Fibroblast of upper back skin (primary cell): Measurements from ENCODE around the gene TRIM10.
"Not testable (repeated sequence)": the region's sequence is repeated elsewhere in the genome, so short reads cannot be mapped to it uniquely, and the experiment has no call there.

ENCODE experiments used
- DNase-seq: peaks from one replicate; pipeline ENCODE4 v3.0.0-alpha.2; 2013

The TRIM10 gene

GRCh38 chr6:30127238-30128093 lies 33.5 kb downstream of the TRIM10 start:
- no peak for DNase-seq

DNA sequence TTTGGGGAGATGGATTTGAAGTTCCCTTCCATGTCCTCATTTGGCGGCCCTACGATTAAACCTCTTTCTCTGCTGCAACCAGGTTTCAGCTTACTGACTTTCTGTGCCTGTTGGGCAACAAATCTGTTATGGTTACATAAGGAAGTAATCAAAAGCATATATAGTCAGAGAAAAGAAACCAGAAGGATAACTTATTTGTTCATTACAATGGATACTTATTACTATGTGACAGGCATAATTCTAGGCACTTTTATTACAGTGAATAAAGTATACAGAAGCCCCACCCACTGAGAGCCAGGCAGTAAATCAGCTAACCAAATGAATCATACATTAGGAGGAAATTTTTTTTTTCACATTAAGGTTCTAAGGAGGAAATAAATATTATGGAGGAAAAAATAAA lies 38.5 kb downstream of the TRIM10 start:
- no peak for DNase-seq

GRCh38 chr6:30121446-30122366 lies 39.3 kb downstream of the TRIM10 start:
- no peak for DNase-seq

- not testable (repeated sequence) for DNase-seq
Observed at GRCh38 chr6:30118691-30119090, 42.3 kb downstream of the TRIM10 start.

- no peak for DNase-seq
Observed at GRCh38 chr6:30116724-30117123, 44.3 kb downstream of the TRIM10 start.

DNA sequence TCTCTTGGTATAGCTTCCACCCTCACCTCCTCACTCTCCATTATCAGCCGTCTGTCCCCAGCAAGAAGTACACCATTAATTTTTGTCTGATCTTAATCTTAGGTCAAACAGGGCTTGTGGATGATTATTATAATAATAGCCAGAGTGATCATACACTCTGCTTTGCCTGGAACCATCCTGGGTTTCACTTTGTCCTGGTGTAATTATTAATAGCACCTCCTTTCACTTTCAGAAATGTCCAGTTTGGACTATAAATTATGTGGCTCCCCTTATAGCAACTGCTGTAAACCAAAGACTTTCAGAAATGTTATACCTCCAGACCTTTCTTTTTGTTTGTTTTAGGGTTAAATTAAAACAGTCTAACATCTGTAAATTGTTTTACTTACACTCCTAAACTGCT lies 47.2 kb downstream of the TRIM10 start:
- no peak for DNase-seq

DNA sequence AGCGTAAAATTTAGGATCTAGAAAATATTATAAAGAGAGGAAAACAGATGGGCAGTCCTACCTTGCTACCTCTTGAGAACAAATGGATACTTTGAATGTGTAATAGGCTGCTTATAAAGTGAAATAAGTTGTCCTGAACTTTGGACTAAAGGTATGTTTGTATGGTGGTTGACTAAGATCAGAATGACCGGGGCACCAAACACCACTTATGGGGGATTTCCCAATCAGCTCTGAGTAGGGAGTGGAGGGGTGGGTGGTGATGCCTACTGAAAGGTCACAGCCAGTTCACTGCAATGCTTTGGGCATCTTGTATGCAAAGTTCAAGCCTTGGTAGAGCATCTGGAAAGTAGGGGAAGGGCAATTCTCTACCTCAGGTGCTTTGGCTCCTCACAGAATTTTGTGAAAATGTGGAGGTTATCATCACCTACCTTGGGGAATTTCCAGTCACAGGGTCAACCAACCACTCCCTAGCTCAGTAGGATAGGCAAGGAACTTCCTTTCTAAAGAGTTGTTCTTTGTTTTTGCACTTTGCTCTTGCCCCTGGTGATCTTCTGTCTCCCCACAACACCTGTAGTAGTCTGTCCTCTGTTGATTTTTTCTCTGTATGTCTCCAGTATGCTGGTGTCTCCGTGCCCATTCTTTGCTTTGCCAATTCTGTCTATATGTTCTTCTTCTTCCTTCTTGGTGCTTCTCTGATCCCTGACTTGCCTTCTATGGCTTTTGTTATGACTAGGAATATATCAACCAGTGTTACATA lies 47.8 kb downstream of the TRIM10 start, which contains the start of gene TRIM31:
TSS of gene TRIM31 (minus strand) at position 88 of the 757 bp plus-strand sequence. CDS start 285 bp downstream, outside the sequence.
- DNase-seq = no peak

DNA sequence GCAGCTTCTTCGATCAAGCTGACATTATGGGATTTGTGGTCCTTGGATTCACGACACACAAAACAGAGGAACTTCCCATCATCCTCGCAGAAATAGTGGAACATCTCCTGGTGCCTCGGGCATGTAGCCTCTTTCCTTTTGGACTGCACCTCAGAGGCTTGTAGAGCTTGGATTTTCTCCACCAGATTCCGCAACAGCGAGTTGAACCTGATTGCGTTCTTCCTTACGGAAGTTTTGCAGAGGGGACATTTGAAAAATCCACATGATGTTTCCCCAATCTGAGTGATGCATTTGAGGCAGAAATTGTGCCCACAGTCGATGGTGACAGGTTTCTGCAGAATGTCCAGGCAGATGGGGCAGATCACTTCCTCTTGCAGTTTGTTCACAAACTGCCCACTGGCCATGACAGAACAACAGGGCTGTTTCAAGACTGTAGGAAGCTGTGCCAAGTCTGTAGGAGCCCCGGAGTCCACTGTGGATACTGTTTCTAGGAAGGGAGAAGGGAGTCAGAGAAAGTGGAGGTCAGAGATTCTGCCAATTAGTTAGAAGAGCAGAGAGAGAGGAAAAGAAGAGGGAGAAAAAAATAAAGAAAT lies 48.5 kb downstream of the TRIM10 start:
- no peak for DNase-seq

DNA sequence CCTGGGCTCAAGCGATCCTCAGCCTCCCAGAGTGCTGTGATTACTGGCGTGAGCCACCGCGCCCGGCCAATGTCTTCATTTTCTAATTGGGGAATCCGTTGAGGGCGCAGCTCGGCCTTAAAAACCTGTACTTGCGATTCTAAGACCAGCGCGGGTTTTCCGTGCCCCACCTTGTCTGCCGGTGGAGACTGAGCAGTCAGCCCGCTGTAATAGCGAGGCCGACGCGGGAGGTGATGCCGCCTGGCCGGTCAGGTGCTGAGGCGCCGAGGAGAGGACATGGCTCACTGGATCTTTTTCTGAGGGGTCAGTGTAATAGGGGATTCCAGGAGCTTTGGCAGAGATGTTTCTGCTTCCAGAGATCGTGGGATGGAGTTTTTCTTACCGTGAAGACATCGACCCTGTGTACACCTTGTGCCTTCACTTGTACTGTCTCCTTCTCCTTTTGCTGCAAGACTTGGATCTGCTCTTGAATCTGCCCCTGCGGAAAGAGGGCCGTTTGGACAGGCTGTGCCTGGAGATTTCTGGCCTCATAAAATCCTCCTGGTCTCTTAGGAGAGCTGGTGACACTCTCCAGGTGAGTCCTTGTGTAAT lies 49.6 kb downstream of the TRIM10 start:
- no peak for DNase-seq

- DNase-seq = no peak
Observed at GRCh38 chr6:30104661-30105060, 56.4 kb downstream of the TRIM10 start.

DNA sequence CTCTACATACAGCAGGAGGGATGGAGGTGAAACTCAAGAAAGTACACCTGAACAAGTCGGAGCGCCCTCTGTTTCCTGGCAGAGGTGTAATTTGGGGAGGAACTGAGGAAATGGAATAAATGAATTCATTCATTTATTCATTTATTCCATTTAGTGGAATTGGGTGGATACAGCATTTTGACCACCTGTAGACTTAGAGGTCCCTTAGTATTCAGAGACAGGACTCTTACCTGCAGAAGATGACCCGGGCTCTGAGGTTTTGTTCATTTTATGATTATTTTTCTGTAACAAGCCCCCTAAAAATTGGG lies 57.2 kb downstream of the TRIM10 start:
- no peak for DNase-seq

- peak; percentile 86 for DNase-seq
Observed at GRCh38 chr6:30102970-30103871, 57.8 kb downstream of the TRIM10 start.

GRCh38 chr6:30102414-30102969 lies 58.5 kb downstream of the TRIM10 start:
- DNase-seq = peak; percentile 31
